Activated T-helper 1 cell treated with anti-CD3 and anti-CD28 coated beads, Interleukin-2, amount 50 U/mL, for 16 hours (primary cell): ENCODE results near the gene SLC25A19.
"Not testable (repeated sequence)": the region's sequence is repeated elsewhere in the genome, so short reads cannot be mapped to it uniquely, and the experiment has no call there.

Source experiments
- DNase-seq, 2 donors: peaks; one replicate each; pipeline ENCODE4 v3.0.0-alpha.2; 2020; ENCODE audit warnings: low read depth in 1 of 2, low spot score in 1 of 2

SLC25A19 gene

GRCh38 chr17:75267411-75268232 lies 21.6 kb downstream of the SLC25A19 start:
- no peak for DNase-seq

- DNase-seq = no peak
Observed at GRCh38 chr17:75267153-75267410, 22.2 kb downstream of the SLC25A19 start.

GRCh38 chr17:75266316-75267152 lies 22.7 kb downstream of the SLC25A19 start:
- no peak for DNase-seq

GRCh38 chr17:75265614-75266315 lies 23.5 kb downstream of the SLC25A19 start:
- no peak for DNase-seq

- DNase-seq = no peak
Observed at GRCh38 chr17:75263055-75263454, 26.2 kb downstream of the SLC25A19 start.

GRCh38 chr17:75262112-75262606 lies 27.1 kb downstream of the SLC25A19 start:
- DNase-seq = no peak

GRCh38 chr17:75261336-75262111 lies 27.7 kb downstream of the SLC25A19 start, which contains the start of the genes GGA3 and MRPS7:
Gene GGA3 (minus strand): TSS chr17:75261606. CDS start chr17:75261587, 19 bp downstream.
Gene MRPS7 (plus strand): TSS chr17:75261879. CDS start chr17:75261901, 22 bp downstream.
- DNase-seq = peak; percentile 91

- DNase-seq = no peak
Observed at GRCh38 chr17:75260641-75261335, 28.4 kb downstream of the SLC25A19 start.

- DNase-seq = not testable (repeated sequence)
Observed at GRCh38 chr17:75257228-75257627, 32.0 kb downstream of the SLC25A19 start.

GRCh38 chr17:75255954-75256698 lies 33.1 kb downstream of the SLC25A19 start:
- DNase-seq = not testable (repeated sequence)

GRCh38 chr17:75252039-75252816 lies 37.0 kb downstream of the SLC25A19 start:
- DNase-seq = no peak

- DNase-seq = peak; percentile 52 to 66
Observed at GRCh38 chr17:75250009-75250471, 39.2 kb downstream of the SLC25A19 start.

- DNase-seq = no peak
Observed at GRCh38 chr17:75249564-75249963, 39.7 kb downstream of the SLC25A19 start.

GRCh38 chr17:75246404-75246803 lies 42.8 kb downstream of the SLC25A19 start:
- no peak for DNase-seq

- no peak for DNase-seq
Observed at GRCh38 chr17:75245011-75245410, 44.2 kb downstream of the SLC25A19 start.

- DNase-seq = no peak
Observed at GRCh38 chr17:75244133-75244866, 44.9 kb downstream of the SLC25A19 start.

GRCh38 chr17:75242461-75243042 lies 46.7 kb downstream of the SLC25A19 start:
- peak in 1 of 2 donors; percentile 22 for DNase-seq
